ENCODE data around the gene ZC3H12D. TPM values are rescaled to one million over a fixed set of nuclear protein-coding genes. Genes with fewer than 3 reads are reported as not detected.

ZC3H12D gene
- total and polyA plus RNA-seq, 2 of the 13 experiments (the other 11 are each of a cell fraction or from before 2014, with no cell fraction given) = 1.2 to 2.7 TPM

- TF ChIP-seq MXI1 (IDR thresholded peaks at IDR 0.05; ENCODE audit: borderline replicate concordance, low read depth, low read length) (no peak), ZNF274 (CRISPR knock-in tag; IDR thresholded peaks at IDR 0.05) (no peak), ZKSCAN8 (CRISPR knock-in tag; IDR thresholded peaks at IDR 0.05; ENCODE audit: borderline replicate concordance) (no peak), ZNF260 (CRISPR knock-in tag; IDR thresholded peaks at IDR 0.05; ENCODE audit: borderline replicate concordance, low read depth) (no peak), SRSF4 (IDR thresholded peaks at IDR 0.05; ENCODE audit: low read depth, low read length, poor library complexity, severe bottlenecking) (no peak), HIC2 (CRISPR knock-in tag; IDR thresholded peaks at IDR 0.05; ENCODE audit: low read depth) (no peak), NR1H2 (CRISPR knock-in tag; IDR thresholded peaks at IDR 0.05; ENCODE audit: borderline replicate concordance, low read depth) (no peak), HNRNPUL1 (IDR thresholded peaks at IDR 0.05; ENCODE audit: low read depth, low read length) (no peak), ZNF619 (CRISPR knock-in tag; IDR thresholded peaks at IDR 0.05) (no peak), TEF (CRISPR knock-in tag; IDR thresholded peaks at IDR 0.05) (0 out of 2 replicates have a peak, but pooled peaks have one; percentile 6), PBX2 (CRISPR knock-in tag; IDR thresholded peaks at IDR 0.05) (no peak), TOE1 (CRISPR knock-in tag; IDR thresholded peaks at IDR 0.05) (no peak), ZBTB46 (CRISPR knock-in tag; IDR thresholded peaks at IDR 0.05; ENCODE audit: borderline replicate concordance) (no peak), ZNF362 (CRISPR knock-in tag; IDR thresholded peaks at IDR 0.05; ENCODE audit: borderline replicate concordance) (no peak), ZBTB20 (CRISPR knock-in tag; IDR thresholded peaks at IDR 0.05; ENCODE audit: borderline replicate concordance, low read depth) (0 out of 2 replicates have a peak, but pooled peaks have one; percentile 36), ZNF281 (CRISPR knock-in tag; IDR thresholded peaks at IDR 0.05; ENCODE audit: borderline replicate concordance) (no peak)
Measured at GRCh38 chr6:149440735-149441671, 43.8 kb downstream of the ZC3H12D start (continued).

Measured in HepG2 (cell line).